Measurements from ENCODE around the gene REXO5. TPM values are rescaled to one million over a fixed set of nuclear protein-coding genes. Genes with fewer than 3 reads are reported as not detected.

REXO5 gene
- total RNA-seq, 1 experiment from 2014 or later: 10.4 TPM

GRCh38 chr16:20844588-20844987 is 38.3 kb downstream of the REXO5 start:
- no TSS peak for BruUV-seq (replicated peaks)
- intact Hi-C loops (cut with micrococcal nuclease; ENCODE audit: unreplicated experiment): no loop called here
- no peak for TF ChIP-seq CTCF (IDR thresholded peaks at IDR 0.05; ENCODE audit: unreplicated experiment)
- peaks cover 1% of the 10 kb centered on the region for H3K4me1 Mint-ChIP-seq (ENCODE audit: low read depth, unreplicated experiment)
- peaks cover 13% of the 10 kb centered on the region for H3K36me3 Mint-ChIP-seq (ENCODE audit: insufficient read depth, unreplicated experiment)
- CTCF ChIA-PET: no interaction called here
- no peak for DNase-seq
- H3K27me3 Mint-ChIP-seq (ENCODE audit: unreplicated experiment): no peaks in the 10 kb centered on the region
- no peaks in the 10 kb centered on the region for H3K9me3 Mint-ChIP-seq (ENCODE audit: low read depth, unreplicated experiment)
- H3K27ac Mint-ChIP-seq (ENCODE audit: unreplicated experiment): no peak overlapping the region
- no peak overlapping the region for H3K4me3 Mint-ChIP-seq (ENCODE audit: low read depth, unreplicated experiment)

GRCh38 chr16:20846030-20846429 is 39.7 kb downstream of the REXO5 start:
- no TSS peak for BruUV-seq (replicated peaks)
- no peak for TF ChIP-seq CTCF (IDR thresholded peaks at IDR 0.05; ENCODE audit: unreplicated experiment)
- H3K27ac Mint-ChIP-seq (ENCODE audit: unreplicated experiment): no peak overlapping the region
- peaks cover 13% of the 10 kb centered on the region for H3K36me3 Mint-ChIP-seq (ENCODE audit: insufficient read depth, unreplicated experiment)
- CTCF ChIA-PET: interaction anchor here (0.6 kb wide), 1 partner anchor 256 kb away, joined by 3 read pairs; no protein-coding TSS in a partner anchor
- H3K9me3 Mint-ChIP-seq (ENCODE audit: low read depth, unreplicated experiment): no peaks in the 10 kb centered on the region
- intact Hi-C loops (cut with micrococcal nuclease; ENCODE audit: unreplicated experiment): no loop called here
- no peak overlapping the region for H3K4me3 Mint-ChIP-seq (ENCODE audit: low read depth, unreplicated experiment)
- H3K4me1 Mint-ChIP-seq (ENCODE audit: low read depth, unreplicated experiment): no peaks in the 10 kb centered on the region
- H3K27me3 Mint-ChIP-seq (ENCODE audit: unreplicated experiment): no peaks in the 10 kb centered on the region
- DNase-seq: no peak

- H3K9me3 Mint-ChIP-seq (ENCODE audit: low read depth, unreplicated experiment): no peaks in the 10 kb centered on the region
- TF ChIP-seq CTCF (IDR thresholded peaks at IDR 0.05; ENCODE audit: unreplicated experiment): no peak
- CTCF ChIA-PET: no interaction called here
- DNase-seq: no peak
- H3K27me3 Mint-ChIP-seq (ENCODE audit: unreplicated experiment): no peaks in the 10 kb centered on the region
- no TSS peak for BruUV-seq (replicated peaks)
- no peak overlapping the region for H3K27ac Mint-ChIP-seq (ENCODE audit: unreplicated experiment)
- no peak overlapping the region for H3K4me3 Mint-ChIP-seq (ENCODE audit: low read depth, unreplicated experiment)
- peaks cover 5% of the 10 kb centered on the region for H3K4me1 Mint-ChIP-seq (ENCODE audit: low read depth, unreplicated experiment)
- peaks cover 13% of the 10 kb centered on the region for H3K36me3 Mint-ChIP-seq (ENCODE audit: insufficient read depth, unreplicated experiment)
- intact Hi-C loops (cut with micrococcal nuclease; ENCODE audit: unreplicated experiment): no loop called here
These were observed 40.2 kb downstream of the REXO5 start for GRCh38 chr16:20846551-20846950.

- CTCF ChIA-PET: interaction anchor here (1.6 kb wide), 1 partner anchor 255 kb away, joined by 4 read pairs; no protein-coding TSS in a partner anchor
- Mint-ChIP-seq H3K36me3 (ENCODE audit: insufficient read depth, unreplicated experiment) (peaks cover 13% of the 10 kb centered on the region), H3K4me3 (ENCODE audit: low read depth, unreplicated experiment) (no peak overlapping the region), H3K27me3 (ENCODE audit: unreplicated experiment) (no peaks in the 10 kb centered on the region), H3K9me3 (ENCODE audit: low read depth, unreplicated experiment) (no peaks in the 10 kb centered on the region), H3K4me1 (ENCODE audit: low read depth, unreplicated experiment) (peaks cover 10% of the 10 kb centered on the region), H3K27ac (ENCODE audit: unreplicated experiment) (no peak overlapping the region)
- intact Hi-C loops (cut with micrococcal nuclease; ENCODE audit: unreplicated experiment): no loop called here
- no TSS peak for BruUV-seq (replicated peaks)
- no peak for DNase-seq
- no peak for TF ChIP-seq CTCF (IDR thresholded peaks at IDR 0.05; ENCODE audit: unreplicated experiment)
These were observed 41.2 kb downstream of the REXO5 start for GRCh38 chr16:20847550-20847949.

Data from Calu3 (cell line).